ENCODE results near the gene LRRC75B. TPM values are rescaled to one million over a fixed set of nuclear protein-coding genes. Genes with fewer than 3 reads are reported as not detected.

LRRC75B gene, protein sequence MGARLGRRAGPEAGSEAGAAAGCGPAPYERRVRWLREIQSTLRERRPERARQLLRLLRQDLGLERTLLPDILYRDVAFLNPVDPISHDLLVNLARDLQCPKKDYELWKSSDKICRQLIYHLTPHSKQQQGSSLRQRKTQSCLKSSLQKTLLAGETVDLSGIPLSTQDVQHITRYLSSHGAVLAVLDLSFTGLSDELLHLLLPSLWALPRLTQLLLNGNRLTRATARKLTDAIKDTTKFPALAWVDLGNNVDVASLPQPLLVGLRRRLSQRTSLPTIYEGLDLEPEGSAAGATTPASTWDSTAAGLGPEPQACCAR
- total RNA-seq = 6.8 and 8.3 TPM in 2 replicates

DNA sequence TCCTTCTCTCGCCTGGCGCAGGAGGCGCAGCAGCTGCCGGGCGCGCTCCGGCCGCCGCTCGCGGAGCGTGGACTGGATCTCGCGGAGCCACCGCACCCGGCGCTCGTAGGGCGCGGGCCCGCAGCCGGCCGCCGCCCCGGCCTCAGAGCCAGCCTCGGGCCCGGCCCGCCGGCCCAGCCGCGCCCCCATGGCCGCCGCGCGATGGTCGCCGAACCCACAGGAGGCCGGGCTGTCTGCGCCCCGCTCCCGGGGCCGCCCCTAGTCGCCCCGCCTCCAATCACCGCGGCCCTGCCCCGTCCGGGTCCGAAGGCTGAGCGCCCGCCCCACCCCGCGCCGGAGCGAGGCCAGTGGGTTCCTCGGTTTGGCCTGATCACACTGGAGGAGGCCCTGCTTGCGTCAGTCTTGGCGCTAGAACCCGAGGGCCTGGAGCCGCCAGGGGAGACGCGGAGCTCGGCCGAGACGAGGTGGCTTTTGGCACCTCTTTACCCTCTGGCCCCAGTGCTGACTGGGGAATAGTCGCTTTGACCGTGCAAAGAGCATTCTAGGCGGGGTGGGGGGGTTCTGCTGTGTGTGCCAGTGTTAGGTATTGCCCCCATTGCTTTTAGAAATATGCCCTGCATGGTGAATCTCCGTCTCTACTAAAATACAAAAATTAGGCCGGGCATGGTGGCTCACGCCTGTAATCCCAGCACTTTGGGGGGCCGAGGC is at the start of gene LRRC75B:
Gene LRRC75B (minus strand): TSS at position 223 of the 708 bp plus-strand sequence. CDS start 34 bp downstream, at position 189.

DNA sequence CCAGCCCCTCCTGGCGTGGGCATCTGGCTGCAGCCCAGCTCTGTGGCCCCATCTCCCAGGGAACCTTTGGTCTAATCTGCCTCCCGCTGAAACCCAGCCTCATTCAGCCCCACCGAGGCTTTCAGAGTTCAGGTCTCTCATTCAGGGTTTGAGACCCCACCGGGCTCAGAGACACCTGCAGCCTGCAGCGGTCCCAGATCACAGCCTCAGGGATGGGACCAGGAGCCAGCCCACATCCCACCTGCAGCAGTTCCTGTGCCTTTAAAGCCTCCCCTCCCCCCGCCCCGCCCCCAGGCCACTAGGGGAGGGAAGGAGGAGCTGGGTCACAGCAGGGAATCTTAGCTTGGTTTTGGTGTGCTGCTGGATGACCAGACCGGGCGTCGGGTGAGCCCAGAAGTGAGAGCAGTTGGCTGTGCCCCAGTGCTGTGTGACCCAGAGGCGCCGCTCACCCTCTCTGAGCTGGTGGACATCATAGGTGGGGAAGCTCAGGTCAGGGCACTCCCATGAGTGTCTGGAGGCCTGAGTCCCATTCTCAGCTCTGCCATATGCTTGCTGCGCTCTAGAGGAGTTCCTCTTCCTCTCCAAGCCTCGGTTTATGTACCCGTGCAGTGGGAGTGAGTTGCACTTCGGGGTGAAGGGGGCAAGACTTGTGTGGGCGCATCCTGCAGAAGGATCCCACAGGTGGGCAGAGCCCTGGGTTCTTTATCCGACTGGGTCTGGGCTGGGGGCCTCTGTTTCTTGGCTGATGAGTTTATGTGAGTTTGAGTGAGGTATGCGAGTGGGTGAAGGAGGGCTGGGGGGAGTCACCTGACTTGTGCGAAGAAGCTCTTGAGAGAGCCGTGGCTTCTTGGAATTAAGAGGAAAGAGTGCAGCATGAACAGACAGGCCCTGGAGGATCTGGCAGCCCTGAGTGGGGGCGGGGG is 10.2 kb upstream of the LRRC75B start, which contains the start of gene GGT1:
Gene GGT1 (plus strand): TSS at position 347 of the 923 bp plus-strand sequence. CDS start 7,889 bp downstream, outside the sequence.

DNA sequence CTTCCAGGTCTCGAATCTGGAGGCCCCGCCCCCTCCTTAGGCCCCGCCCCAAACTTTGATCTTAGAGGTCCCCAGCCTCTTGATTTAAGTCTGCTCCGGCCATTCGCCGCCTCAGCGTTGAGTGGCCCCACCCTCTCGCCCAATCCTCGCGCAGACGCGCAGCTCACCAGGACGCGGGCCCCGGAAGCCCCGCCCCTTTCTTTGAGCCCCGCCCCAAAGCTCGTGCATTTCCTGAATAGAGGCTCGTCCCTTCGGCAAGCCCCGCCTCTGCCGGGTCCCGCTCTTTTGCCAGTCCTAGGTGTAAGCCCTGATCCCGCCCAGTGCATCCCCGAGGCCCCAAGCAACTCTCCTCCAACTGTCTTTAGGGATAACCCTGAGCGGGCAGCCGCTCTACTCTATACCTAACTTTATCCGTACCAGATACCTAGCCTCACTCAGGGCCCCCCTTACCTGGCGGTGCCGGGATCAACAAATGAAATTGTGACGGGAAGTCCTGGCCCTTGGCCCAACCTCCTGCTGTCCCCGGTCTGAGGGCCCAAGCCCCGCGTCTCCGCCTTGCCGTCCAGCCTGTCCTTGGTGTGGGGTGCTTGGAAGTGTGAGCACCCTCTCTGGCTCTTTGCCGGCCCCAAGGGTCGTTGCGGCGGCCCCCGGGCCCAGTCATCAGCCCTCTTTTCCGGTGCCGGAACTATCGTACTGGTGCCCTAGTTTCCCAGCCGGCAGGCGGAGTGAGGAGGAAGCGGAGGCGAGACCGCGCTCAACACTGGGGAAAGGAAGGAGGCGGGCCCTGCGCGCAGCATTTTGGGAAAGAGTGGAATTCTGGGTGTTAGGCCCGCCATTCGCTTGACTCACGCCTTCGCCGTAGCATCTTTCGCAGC is 37.5 kb downstream of the LRRC75B start, which contains the start of gene SNRPD3:
Gene SNRPD3 (plus strand): TSS at position 835 of the 875 bp plus-strand sequence. CDS start 1,676 bp downstream, outside the sequence.

DNA sequence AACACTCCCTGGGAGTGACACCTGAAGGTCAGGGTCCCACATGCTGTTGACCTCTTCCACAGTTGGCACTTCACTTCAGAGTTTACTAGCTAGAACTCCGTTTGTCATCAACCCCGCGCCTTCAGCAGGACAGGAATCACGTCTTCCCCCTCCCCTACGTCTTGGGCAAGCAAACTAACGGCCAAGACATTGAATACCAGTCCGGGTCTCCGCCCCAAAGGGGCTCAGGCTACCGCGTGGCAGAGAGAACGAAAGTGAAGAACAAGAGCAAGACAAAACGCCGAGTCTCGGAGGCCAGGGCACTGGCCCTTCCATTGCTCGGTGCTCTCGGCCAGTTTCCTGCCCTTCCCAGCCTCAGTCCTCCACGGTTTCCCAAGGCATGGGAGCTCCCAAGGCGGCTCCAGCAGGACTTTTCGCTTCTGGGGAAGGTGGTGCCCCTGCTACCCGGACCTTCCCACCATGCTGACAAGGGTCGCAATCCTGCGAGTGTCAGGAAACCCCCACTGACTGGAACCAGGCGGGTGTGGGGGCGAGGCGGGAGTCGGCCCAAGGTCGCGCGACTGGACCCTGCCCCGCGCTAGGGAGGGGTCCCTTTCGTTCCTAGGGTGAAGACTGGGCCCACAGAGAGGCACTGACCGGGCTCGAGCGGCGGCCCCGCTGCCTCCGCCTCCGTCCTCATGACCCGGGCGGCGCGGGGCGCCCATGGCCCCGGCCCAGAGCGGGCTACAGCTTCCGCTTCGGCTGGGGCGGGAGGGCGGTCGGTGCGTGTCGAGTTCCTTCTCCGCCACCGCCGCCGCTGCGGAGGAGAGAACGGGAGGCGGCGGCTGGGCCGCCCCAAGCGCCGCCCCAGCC is 38.3 kb downstream of the LRRC75B start, which contains the start of gene GUCD1:
Gene GUCD1 (minus strand): TSS at position 826 of the 852 bp plus-strand sequence. CDS start 147 bp downstream, at position 679.

Other genes starting within 250 kb of the LRRC75B start
- gene ADORA2A, start 165.5 kb downstream of the LRRC75B start, total RNA-seq = 0.14 TPM in 1 of 2 replicates, not detected in the other
- not detected in 2 replicates for gene UPB1, start 97.7 kb downstream of the LRRC75B start, total RNA-seq
- 68.1 and 71.0 TPM in 2 replicates for gene GUCD1, start 37.9 kb downstream of the LRRC75B start, total RNA-seq
- 183 and 241 TPM in 2 replicates for gene SNRPD3, start 37.1 kb downstream of the LRRC75B start, total RNA-seq
- 0.56 and 1.9 TPM in 2 replicates for gene GGT1, start 10.1 kb upstream of the LRRC75B start, total RNA-seq
- gene PIWIL3, start 181.6 kb upstream of the LRRC75B start, total RNA-seq = not detected in 2 replicates
- not detected in 2 replicates for gene SGSM1, start 213.1 kb upstream of the LRRC75B start, total RNA-seq